DND-41 (cell line): Measurements from ENCODE around the gene THAP12.

Experiments
- EZH2 ChIP-seq: IDR thresholded peaks from 3 replicates; pipeline ENCODE4 v1.6.1; 2012; ENCODE audit warnings: borderline replicate concordance, low read depth, mild to moderate bottlenecking, moderate library complexity, low read length, inconsistent platforms; ENCODE audit not compliant: severe bottlenecking
- TF ChIP-seq, protein P1 (sequence below): IDR thresholded peaks from 2 replicates; pipeline ENCODE4 v1.5.1; 2012; ENCODE audit warnings: borderline replicate concordance, low read length, moderate library complexity, mild to moderate bottlenecking; ENCODE audit not compliant: poor library complexity, severe bottlenecking; ENCODE audit errors: extremely low read depth

DNA sequence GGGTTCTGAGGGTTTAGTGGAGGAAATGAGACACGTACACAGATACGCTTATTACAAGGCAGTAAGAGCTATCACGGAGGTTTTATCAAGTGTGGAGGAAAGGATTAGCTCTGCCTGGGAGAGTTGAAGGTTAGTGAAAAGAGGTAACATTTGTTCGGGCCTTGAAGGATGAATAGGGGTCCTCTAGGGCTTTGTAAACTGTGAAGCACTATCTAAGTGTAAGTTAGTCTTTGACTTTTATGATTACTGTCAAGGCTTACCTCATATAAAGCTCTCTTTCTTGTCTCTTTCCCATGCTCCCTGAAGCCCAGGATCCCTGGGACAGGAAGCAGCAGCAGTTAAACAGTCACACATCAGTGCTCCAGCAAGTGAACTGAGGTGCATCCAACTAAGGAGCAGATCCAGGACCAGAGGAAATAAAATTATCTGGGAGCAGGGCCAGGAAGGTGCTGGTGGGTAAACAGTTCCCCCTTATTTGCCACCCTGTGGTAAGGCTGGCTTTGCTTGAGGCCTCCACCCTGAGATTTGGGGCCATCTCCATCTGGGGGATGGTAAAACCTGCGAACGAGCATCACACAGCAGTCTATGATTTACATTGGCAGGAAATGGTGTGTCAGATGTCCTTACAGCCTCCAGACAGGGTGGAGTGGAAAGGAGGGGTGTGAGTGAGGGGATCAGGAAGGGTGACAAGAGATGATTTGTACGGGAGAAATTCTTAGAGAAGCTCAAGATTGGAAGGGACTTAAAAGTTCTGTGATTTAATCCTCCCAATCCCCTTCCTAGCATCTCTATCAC is 27.4 kb upstream of the THAP12 start:
- no peak for TF ChIP-seq EZH2
- TF ChIP-seq, protein P1, sequence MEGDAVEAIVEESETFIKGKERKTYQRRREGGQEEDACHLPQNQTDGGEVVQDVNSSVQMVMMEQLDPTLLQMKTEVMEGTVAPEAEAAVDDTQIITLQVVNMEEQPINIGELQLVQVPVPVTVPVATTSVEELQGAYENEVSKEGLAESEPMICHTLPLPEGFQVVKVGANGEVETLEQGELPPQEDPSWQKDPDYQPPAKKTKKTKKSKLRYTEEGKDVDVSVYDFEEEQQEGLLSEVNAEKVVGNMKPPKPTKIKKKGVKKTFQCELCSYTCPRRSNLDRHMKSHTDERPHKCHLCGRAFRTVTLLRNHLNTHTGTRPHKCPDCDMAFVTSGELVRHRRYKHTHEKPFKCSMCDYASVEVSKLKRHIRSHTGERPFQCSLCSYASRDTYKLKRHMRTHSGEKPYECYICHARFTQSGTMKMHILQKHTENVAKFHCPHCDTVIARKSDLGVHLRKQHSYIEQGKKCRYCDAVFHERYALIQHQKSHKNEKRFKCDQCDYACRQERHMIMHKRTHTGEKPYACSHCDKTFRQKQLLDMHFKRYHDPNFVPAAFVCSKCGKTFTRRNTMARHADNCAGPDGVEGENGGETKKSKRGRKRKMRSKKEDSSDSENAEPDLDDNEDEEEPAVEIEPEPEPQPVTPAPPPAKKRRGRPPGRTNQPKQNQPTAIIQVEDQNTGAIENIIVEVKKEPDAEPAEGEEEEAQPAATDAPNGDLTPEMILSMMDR = no peak
